C4-2B (cell line): ENCODE results near the gene KRT76.

Source experiments
- CTCF ChIP-seq: fragments of 450-650 bp; conservative IDR thresholded peaks from 2 replicates; pipeline ENCODE4 v1.5.1; 2017; ENCODE audit warnings: mild to moderate bottlenecking
- ZFX ChIP-seq: fragments of 450-650 bp; IDR thresholded peaks from 2 replicates; pipeline ENCODE4 v1.6.1; 2017

DNA sequence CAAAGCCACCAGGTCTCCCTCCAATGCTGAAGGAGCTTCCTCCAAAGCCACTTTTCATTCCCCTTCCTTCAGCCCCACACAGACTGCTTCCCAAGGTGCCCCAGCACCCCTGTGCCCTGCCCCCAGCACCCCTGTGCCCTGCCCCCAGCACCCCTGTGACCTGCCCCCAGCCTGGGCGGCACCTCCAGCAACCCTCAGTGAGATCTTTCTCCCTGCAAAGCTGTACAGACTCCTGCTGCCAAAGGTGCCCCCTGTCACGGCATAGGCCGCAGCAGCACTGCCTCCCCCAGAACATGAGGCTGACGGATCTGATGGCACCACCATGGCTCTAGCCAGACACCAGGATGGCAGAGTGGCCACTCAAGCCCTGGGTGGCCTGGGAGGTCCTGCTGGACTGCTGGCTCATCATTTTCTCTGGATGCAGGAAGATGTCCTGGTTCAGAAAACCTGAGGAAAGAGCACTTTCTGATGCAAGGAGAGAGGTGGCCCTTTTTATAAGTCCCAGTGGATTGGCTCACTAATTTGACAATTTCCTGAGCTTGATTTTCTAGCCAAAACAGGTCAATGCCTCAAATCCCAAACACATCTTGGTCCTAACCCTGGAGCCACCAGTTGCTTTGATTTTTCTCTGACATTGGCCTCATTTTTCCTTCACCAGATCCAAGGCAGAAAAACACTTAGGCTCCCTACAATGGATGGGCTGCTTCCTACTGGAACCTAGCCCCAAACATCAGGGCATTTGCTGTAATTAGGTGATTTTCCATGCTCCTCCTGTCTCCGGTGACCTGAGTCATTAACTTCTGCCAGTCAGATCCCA is 41.1 kb downstream of the KRT76 start:
- TF ChIP-seq CTCF (no peak), ZFX (no peak)
